CD14-positive monocyte (primary cell): Measurements from ENCODE around the gene GPM6B. TPM values are rescaled to one million over a fixed set of nuclear protein-coding genes. Genes with fewer than 3 reads are reported as not detected.

Source experiments
- DNase-seq, 3 donors: peaks; one replicate each; pipeline ENCODE4 v3.0.0-alpha.2; 2011 to 2022
- H2AFZ ChIP-seq: 2 replicates; pipeline ENCODE4 v1.6.0; 2012; ENCODE audit warnings: mild to moderate bottlenecking, low read depth, low read length, inconsistent platforms; ENCODE audit not compliant: insufficient read depth, poor library complexity, severe bottlenecking
- H3K27ac ChIP-seq, 2 donors: 1 replicate in 1 of 2; 2 replicates in 1 of 2; pipeline ENCODE4 v1.5.1; 2012 to 2013; ENCODE audit warnings: low read length in 2 of 2, control low read depth in 1 of 2, inconsistent platforms in 1 of 2, low read depth in 1 of 2, mild to moderate bottlenecking in 1 of 2
- H3K27me3 ChIP-seq, 2 donors: one replicate each; pipeline versions ENCODE4 v1.6.0 to v1.6.1; 2011 to 2013; ENCODE audit warnings: low read length in 2 of 2; ENCODE audit not compliant: control insufficient read depth in 2 of 2, insufficient read depth in 2 of 2
- H3K36me3 ChIP-seq, 2 donors: replicated peaks in 1 of 2; 1 replicate in 1 of 2; 2 replicates in 1 of 2; pipeline versions ENCODE4 v1.5.1 to v1.6.1; 2012 to 2013; ENCODE audit warnings: low read length in 2 of 2, control low read depth in 1 of 2, inconsistent platforms in 1 of 2, mild to moderate bottlenecking in 1 of 2; ENCODE audit not compliant: insufficient read depth in 2 of 2, control insufficient read depth in 1 of 2
- H3K4me1 ChIP-seq, 2 donors: 1 replicate in 1 of 2; 2 replicates in 1 of 2; pipeline versions ENCODE4 v1.5.1 to v1.6.1; 2012 to 2013; ENCODE audit warnings: low read length in 2 of 2, control low read depth in 1 of 2, inconsistent platforms in 1 of 2, mild to moderate bottlenecking in 1 of 2, moderate library complexity in 1 of 2; ENCODE audit not compliant: insufficient read depth in 2 of 2, control insufficient read depth in 1 of 2
- H3K4me2 ChIP-seq: replicated peaks from 2 replicates; pipeline ENCODE3; 2012; ENCODE audit warnings: low read length, moderate library complexity, mild to moderate bottlenecking; ENCODE audit not compliant: poor library complexity, severe bottlenecking; ENCODE audit errors: extremely low read depth
- H3K4me3 ChIP-seq, 3 experiments: fragments of 200-600 bp in 1 of 3; sonication (generic) in 1 of 3; replicated peaks in 1 of 3; 1 replicate in 2 of 3; 2 replicates in 1 of 3; pipeline ENCODE4 v1.5.1; 2011 to 2013; ENCODE audit warnings: low read length in 3 of 3, mild to moderate bottlenecking in 3 of 3, control low read depth in 2 of 3, low read depth in 2 of 3, inconsistent platforms in 1 of 3, moderate library complexity in 1 of 3
- H3K79me2 ChIP-seq: 2 replicates; pipeline ENCODE4 v1.6.0; 2012; ENCODE audit warnings: mild to moderate bottlenecking, control low read depth, inconsistent platforms, low read length, moderate library complexity; ENCODE audit not compliant: insufficient read depth
- H3K9ac ChIP-seq: 2 replicates; pipeline ENCODE4 v1.6.0; 2017; ENCODE audit warnings: low read length, mild to moderate bottlenecking; ENCODE audit not compliant: insufficient read depth, poor library complexity, severe bottlenecking
- H3K9me3 ChIP-seq, 2 donors: replicated peaks in 1 of 2; 1 replicate in 1 of 2; 2 replicates in 1 of 2; pipeline versions ENCODE4 v1.5.1 to v1.6.1; 2012 to 2013; ENCODE audit warnings: low read length in 2 of 2, control low read depth in 1 of 2; ENCODE audit not compliant: control insufficient read depth in 1 of 2, insufficient read depth in 1 of 2
- H4K20me1 ChIP-seq: 2 replicates; pipeline ENCODE4 v1.6.0; 2012; ENCODE audit warnings: mild to moderate bottlenecking, low read length, control low read depth, moderate library complexity; ENCODE audit not compliant: insufficient read depth
- H3K27ac Mint-ChIP-seq, 7 donors: one replicate each; pipeline ENCODE4 v1.8.0; 2020; ENCODE audit warnings: mild to moderate bottlenecking in 7 of 7, mixed read lengths in 7 of 7, moderate library complexity in 6 of 7, inconsistent platforms in 2 of 7
- H3K27me3 Mint-ChIP-seq, 3 donors: one replicate each; pipeline ENCODE4 v1.8.0; 2021 to 2022; ENCODE audit warnings: low read depth in 3 of 3, mild to moderate bottlenecking in 3 of 3, mixed read lengths in 3 of 3, moderate library complexity in 3 of 3, inconsistent platforms in 1 of 3
- H3K36me3 Mint-ChIP-seq, 2 donors: one replicate each; pipeline ENCODE4 v1.8.0; 2020; ENCODE audit warnings: mixed read lengths in 2 of 2, inconsistent platforms in 1 of 2, mild to moderate bottlenecking in 1 of 2
- H3K4me1 Mint-ChIP-seq: one replicate; pipeline ENCODE4 v1.8.0; 2020; ENCODE audit warnings: mild to moderate bottlenecking, mixed read lengths
- H3K4me3 Mint-ChIP-seq, 2 donors: one replicate each; pipeline ENCODE4 v1.8.0; 2020; ENCODE audit warnings: mild to moderate bottlenecking in 2 of 2, mixed read lengths in 2 of 2, moderate library complexity in 1 of 2
- H3K9me3 Mint-ChIP-seq, 7 donors: one replicate each; pipeline ENCODE4 v1.8.0; 2020 to 2022; ENCODE audit warnings: mixed read lengths in 7 of 7, mild to moderate bottlenecking in 6 of 7, moderate library complexity in 6 of 7, inconsistent platforms in 2 of 7
- CTCF ChIP-seq: fragments of 200-600 bp; IDR thresholded peaks from one replicate; pipeline ENCODE4 v1.8.0; 2022; ENCODE audit warnings: antibody characterized with exemption, mild to moderate bottlenecking
- WGBS: methylation state at CpG from one replicate; pipeline ENCODE4 v1.1.5; 2013; ENCODE audit warnings: missing lambda C conversion rate; ENCODE audit not compliant: insufficient coverage; 5-methylcytosine and 5-hydroxymethylcytosine counted together
- intact Hi-C, 2 donors: fragments of 100-400 bp; cut with micrococcal nuclease; formaldehyde crosslinking; loops; one replicate each; pipeline versions ENCODE4 v1.15.0 to v1.15.1; 2023
- polyA plus RNA-seq, 3 donors: library from polyadenylated mRNA; depleted of rRNA in 1 of 3; unstranded in 2 of 3; stranded (reverse) in 1 of 3; fragments of 300-500 nt in 2 of 3; fragments of >200 nt in 1 of 3; fragmentation: Illumina TruSeq in 2 of 3; gene quantifications; 1 replicate in 2 of 3; 2 replicates in 1 of 3; pipeline ENCODE4 v1.2.3, GENCODE V29; 2012 to 2021

The GPM6B gene
- polyA plus RNA-seq, 3 donors = not detected

GRCh38 chrX:13752646-13753045, 64.2 kb downstream of the GPM6B start:
- Histone ChIP-seq H4K20me1 (no peaks in the 10 kb centered on the region), H3K4me3 (no peak overlapping the region), H3K9me3 (no peaks in the 10 kb centered on the region), H2AFZ (no peak overlapping the region), H3K36me3 (peaks cover 4 to 5% of the 10 kb centered on the region in 2 donors), H3K4me1 (peaks cover 28 to 30% of the 10 kb centered on the region in 2 donors), H3K4me2 (no peak overlapping the region), H3K27ac (peak overlapping the region in 1 of 2 donors; percentile 39), H3K27me3 (no peaks in the 10 kb centered on the region), H3K9ac (no peak overlapping the region), H3K79me2 (peaks cover 4% of the 10 kb centered on the region)
- Mint-ChIP-seq H3K4me3 (peak overlapping the region in 1 of 2 donors; percentile 16), H3K9me3 (peaks cover 0 to 3% (median 0%) of the 10 kb centered on the region in 7 donors), H3K4me1 (peaks cover 33% of the 10 kb centered on the region), H3K27me3 (peaks cover 0 to 3% (median 0%) of the 10 kb centered on the region in 3 donors), H3K36me3 (peaks cover 5 to 11% of the 10 kb centered on the region in 2 donors), H3K27ac (peak overlapping the region; percentile 51 to 92 (median 77))
- DNase-seq = peak; percentile 34 to 72 (median 65)
- no peak for TF ChIP-seq CTCF
- 25% methylated on average over 1 of the region's 3 CpGs for WGBS
- intact Hi-C loops = no loop called here

- Histone ChIP-seq H2AFZ (no peak overlapping the region), H3K27me3 (no peaks in the 10 kb centered on the region), H3K79me2 (peaks cover 4% of the 10 kb centered on the region), H4K20me1 (no peaks in the 10 kb centered on the region), H3K27ac (no peak overlapping the region), H3K9me3 (no peaks in the 10 kb centered on the region), H3K4me2 (no peak overlapping the region), H3K4me3 (no peak overlapping the region), H3K4me1 (peaks cover 28 to 30% of the 10 kb centered on the region in 2 donors), H3K9ac (no peak overlapping the region), H3K36me3 (peaks cover under 1 to 5% of the 10 kb centered on the region in 2 donors)
- Mint-ChIP-seq H3K27me3 (peaks cover 0 to 3% (median 0%) of the 10 kb centered on the region in 3 donors), H3K4me1 (peaks cover 34% of the 10 kb centered on the region), H3K27ac (peak overlapping the region in 1 of 7 donors; percentile 82), H3K36me3 (peaks cover 4 to 15% of the 10 kb centered on the region in 2 donors), H3K9me3 (peaks cover 0 to 3% (median 0%) of the 10 kb centered on the region in 7 donors), H3K4me3 (no peak overlapping the region)
- intact Hi-C loops = no loop called here
- DNase-seq = no peak
- no peak for TF ChIP-seq CTCF
- no CpG with 5 or more reads among the region's 3 CpGs for WGBS
These were observed 64.8 kb downstream of the GPM6B start for GRCh38 chrX:13752141-13752540.
